ENCODE results near the gene KLHL3. TPM values are rescaled to one million over a fixed set of nuclear protein-coding genes. Genes with fewer than 3 reads are reported as not detected.

KLHL3 gene
- total RNA-seq, 1 experiment from 2014 or later = 3.5 TPM

DNA sequence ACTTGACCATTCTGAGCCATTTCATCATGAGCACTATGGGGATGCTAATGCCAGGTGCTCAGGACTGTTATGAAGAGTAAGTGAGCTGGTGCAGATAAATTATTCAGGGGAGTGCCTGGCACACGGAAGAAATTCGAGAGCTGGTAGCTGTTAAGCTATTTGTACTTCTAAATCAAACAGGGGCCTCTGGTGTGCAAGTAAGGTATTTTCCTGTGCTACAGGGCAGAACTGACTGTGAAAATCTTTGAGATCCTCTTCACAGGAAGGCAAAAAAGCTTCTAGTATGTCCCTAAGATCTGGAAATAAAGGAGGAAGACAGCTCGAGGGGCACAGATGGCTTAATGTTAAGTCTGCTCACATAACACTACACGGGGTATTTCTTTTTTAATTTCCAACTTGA lies 130.5 kb downstream of the KLHL3 start:
- intact Hi-C loops (cut with micrococcal nuclease; ENCODE audit: unreplicated experiment) = no loop called here
- Histone ChIP-seq H3K36me3 (ENCODE audit: control insufficient read depth, insufficient read depth, low read length) (no peaks in the 10 kb centered on the region), H3K27me3 (replicated peaks; ENCODE audit: control insufficient read depth, insufficient read depth, low read length) (peaks cover 1% of the 10 kb centered on the region), H3K4me1 (no peaks in the 10 kb centered on the region), H3K4me3 (ENCODE audit: low read depth, low read length) (no peak overlapping the region), H3K9me3 (no peaks in the 10 kb centered on the region)
- POLR2A ChIA-PET = no interaction called here
- Mint-ChIP-seq H3K4me3 (ENCODE audit: unreplicated experiment) (no peak overlapping the region), H3K4me1 (ENCODE audit: low read depth, unreplicated experiment) (no peaks in the 10 kb centered on the region), H3K36me3 (ENCODE audit: insufficient read depth, unreplicated experiment) (no peaks in the 10 kb centered on the region), H3K9me3 (ENCODE audit: unreplicated experiment) (no peaks in the 10 kb centered on the region), H3K27me3 (ENCODE audit: insufficient read depth, unreplicated experiment) (peaks cover 33% of the 10 kb centered on the region), H3K27ac (ENCODE audit: unreplicated experiment) (no peak overlapping the region)
- TF ChIP-seq, protein P1, sequence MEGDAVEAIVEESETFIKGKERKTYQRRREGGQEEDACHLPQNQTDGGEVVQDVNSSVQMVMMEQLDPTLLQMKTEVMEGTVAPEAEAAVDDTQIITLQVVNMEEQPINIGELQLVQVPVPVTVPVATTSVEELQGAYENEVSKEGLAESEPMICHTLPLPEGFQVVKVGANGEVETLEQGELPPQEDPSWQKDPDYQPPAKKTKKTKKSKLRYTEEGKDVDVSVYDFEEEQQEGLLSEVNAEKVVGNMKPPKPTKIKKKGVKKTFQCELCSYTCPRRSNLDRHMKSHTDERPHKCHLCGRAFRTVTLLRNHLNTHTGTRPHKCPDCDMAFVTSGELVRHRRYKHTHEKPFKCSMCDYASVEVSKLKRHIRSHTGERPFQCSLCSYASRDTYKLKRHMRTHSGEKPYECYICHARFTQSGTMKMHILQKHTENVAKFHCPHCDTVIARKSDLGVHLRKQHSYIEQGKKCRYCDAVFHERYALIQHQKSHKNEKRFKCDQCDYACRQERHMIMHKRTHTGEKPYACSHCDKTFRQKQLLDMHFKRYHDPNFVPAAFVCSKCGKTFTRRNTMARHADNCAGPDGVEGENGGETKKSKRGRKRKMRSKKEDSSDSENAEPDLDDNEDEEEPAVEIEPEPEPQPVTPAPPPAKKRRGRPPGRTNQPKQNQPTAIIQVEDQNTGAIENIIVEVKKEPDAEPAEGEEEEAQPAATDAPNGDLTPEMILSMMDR (IDR thresholded peaks at IDR 0.05; ENCODE audit: insufficient read depth in 1 of 2, low read depth in 1 of 2, low read length in 1 of 2, severe bottlenecking in 1 of 2, unreplicated experiment in 1 of 2) = no peak
- DNase-seq = no peak
- BruUV-seq (replicated peaks) = no TSS peak
- CTCF ChIA-PET = interaction anchor here (1.2 kb wide), 1 partner anchor 285 kb away, joined by 7 read pairs; no protein-coding TSS in a partner anchor

GRCh38 chr5:137604348-137605095 lies 131.4 kb downstream of the KLHL3 start:
- H3K27me3 Mint-ChIP-seq (ENCODE audit: insufficient read depth, unreplicated experiment) = peaks cover 37% of the 10 kb centered on the region
- TF ChIP-seq, protein P1 (IDR thresholded peaks at IDR 0.05; ENCODE audit: insufficient read depth in 1 of 2, low read depth in 1 of 2, low read length in 1 of 2, severe bottlenecking in 1 of 2, unreplicated experiment in 1 of 2) = no peak
- Histone ChIP-seq H3K4me1 (no peaks in the 10 kb centered on the region), H3K9me3 (no peaks in the 10 kb centered on the region), H3K4me3 (ENCODE audit: low read depth, low read length) (no peak overlapping the region), H3K36me3 (ENCODE audit: control insufficient read depth, insufficient read depth, low read length) (no peaks in the 10 kb centered on the region), H3K27me3 (replicated peaks; ENCODE audit: control insufficient read depth, insufficient read depth, low read length) (peaks cover 1% of the 10 kb centered on the region)
- H3K9me3 Mint-ChIP-seq (ENCODE audit: unreplicated experiment) = no peaks in the 10 kb centered on the region
- intact Hi-C loops (cut with micrococcal nuclease; ENCODE audit: unreplicated experiment) = no loop called here
- CTCF ChIA-PET = interaction anchor here (1.2 kb wide), 1 partner anchor 285 kb away, joined by 7 read pairs; no protein-coding TSS in a partner anchor
- H3K4me3 Mint-ChIP-seq (ENCODE audit: unreplicated experiment) = no peak overlapping the region
- DNase-seq = peak in 1 of 2 experiments; percentile 5
- BruUV-seq (replicated peaks) = no TSS peak
- H3K4me1 Mint-ChIP-seq (ENCODE audit: low read depth, unreplicated experiment) = no peaks in the 10 kb centered on the region
- POLR2A ChIA-PET = no interaction called here
- no peaks in the 10 kb centered on the region for H3K36me3 Mint-ChIP-seq (ENCODE audit: insufficient read depth, unreplicated experiment)
- H3K27ac Mint-ChIP-seq (ENCODE audit: unreplicated experiment) = no peak overlapping the region

GRCh38 chr5:137603891-137604290 lies 132.0 kb downstream of the KLHL3 start:
- Histone ChIP-seq H3K4me1 (no peaks in the 10 kb centered on the region), H3K4me3 (ENCODE audit: low read depth, low read length) (no peak overlapping the region), H3K27me3 (replicated peaks; ENCODE audit: control insufficient read depth, insufficient read depth, low read length) (peaks cover 1% of the 10 kb centered on the region), H3K9me3 (no peaks in the 10 kb centered on the region), H3K36me3 (ENCODE audit: control insufficient read depth, insufficient read depth, low read length) (no peaks in the 10 kb centered on the region)
- no peaks in the 10 kb centered on the region for H3K4me1 Mint-ChIP-seq (ENCODE audit: low read depth, unreplicated experiment)
- TF ChIP-seq, protein P1 (IDR thresholded peaks at IDR 0.05; ENCODE audit: insufficient read depth in 1 of 2, low read depth in 1 of 2, low read length in 1 of 2, severe bottlenecking in 1 of 2, unreplicated experiment in 1 of 2) = no peak
- no peaks in the 10 kb centered on the region for H3K36me3 Mint-ChIP-seq (ENCODE audit: insufficient read depth, unreplicated experiment)
- ChIA-PET CTCF (no interaction called here), POLR2A (no interaction called here)
- H3K9me3 Mint-ChIP-seq (ENCODE audit: unreplicated experiment) = no peaks in the 10 kb centered on the region
- intact Hi-C loops (cut with micrococcal nuclease; ENCODE audit: unreplicated experiment) = no loop called here
- H3K27me3 Mint-ChIP-seq (ENCODE audit: insufficient read depth, unreplicated experiment) = peaks cover 41% of the 10 kb centered on the region
- no peak overlapping the region for H3K4me3 Mint-ChIP-seq (ENCODE audit: unreplicated experiment)
- no peak overlapping the region for H3K27ac Mint-ChIP-seq (ENCODE audit: unreplicated experiment)
- no peak for DNase-seq
- no TSS peak for BruUV-seq (replicated peaks)

All from Caco-2 (cell line).